Esophagus squamous epithelium (tissue), 4 donors: ENCODE measurements around the gene APP.

Experiments
- CTCF ChIP-seq, 6 experiments: fragments of 450-650 bp in 4 of 6; fragments of 200-600 bp in 2 of 6; sonication (generic) in 2 of 6; IDR thresholded peaks; one replicate each; pipeline ENCODE4 v1.5.1; 2016 to 2019; ENCODE audit warnings: antibody characterized with exemption in 6 of 6, mild to moderate bottlenecking in 4 of 6, moderate library complexity in 4 of 6
- POLR2A ChIP-seq, 4 donors: fragments of 450-650 bp; IDR thresholded peaks; one replicate each; pipeline ENCODE4 v1.6.1; 2017; ENCODE audit warnings: antibody characterized with exemption in 4 of 4, mild to moderate bottlenecking in 4 of 4, moderate library complexity in 3 of 4

GRCh38 chr21:25896501-25897056 lies 274.0 kb downstream of the APP start:
- TF ChIP-seq CTCF (IDR thresholded peaks at IDR 0.05) (no peak), POLR2A (IDR thresholded peaks at IDR 0.05) (no peak)
